Activated B cell treated with CpG ODN at 0.5 μM for 24 hours (primary cell): ENCODE data around the gene INMT. TPM values are rescaled to one million over a fixed set of nuclear protein-coding genes. Genes with fewer than 3 reads are reported as not detected.

Experiments used
- ATAC-seq: fragments of 200-7000 bp; cut with Tn5 transposase; one replicate; pipeline ENCODE4 v1.10.0; 2021; ENCODE audit warnings: low read depth, mild to moderate bottlenecking, moderate library complexity
- CTCF ChIA-PET: fragments of 350-600 bp; sonication (Branson Sonifier 250); formaldehyde crosslinking; loops from one replicate; lab custom pipeline; 2021; ENCODE audit warnings: antibody characterized with exemption; lab: Charles Lee
- POLR2A ChIA-PET: fragments of 350-600 bp; sonication (Branson Sonifier 250); formaldehyde crosslinking; loops from one replicate; lab custom pipeline; 2021; ENCODE audit warnings: antibody characterized with exemption; lab: Charles Lee
- DNase-seq: peaks from one replicate; pipeline ENCODE4 v3.0.0; 2022
- H3K27ac Mint-ChIP-seq: one replicate; pipeline ENCODE4 v1.8.0; 2020; ENCODE audit warnings: mixed read lengths
- H3K27me3 Mint-ChIP-seq: one replicate; pipeline ENCODE4 v1.8.0; 2021; ENCODE audit warnings: mixed read lengths
- H3K36me3 Mint-ChIP-seq: one replicate; pipeline ENCODE4 v1.8.0; 2021; ENCODE audit warnings: low read depth, mixed read lengths
- H3K4me1 Mint-ChIP-seq: one replicate; pipeline ENCODE4 v1.8.0; 2021; ENCODE audit warnings: mixed read lengths
- H3K4me3 Mint-ChIP-seq: one replicate; pipeline ENCODE4 v1.8.0; 2020; ENCODE audit warnings: mild to moderate bottlenecking, mixed read lengths
- H3K9me3 Mint-ChIP-seq: one replicate; pipeline ENCODE4 v1.8.0; 2020; ENCODE audit warnings: mixed read lengths
- intact Hi-C: fragments of 100-400 bp; cut with micrococcal nuclease; formaldehyde crosslinking; loops from one replicate; pipeline ENCODE4 v1.15.1; 2024
- total RNA-seq: library from RNA; stranded (reverse); gene quantifications from 2 replicates; pipeline ENCODE4 v1.2.3, GENCODE V29; 2022
- TF ChIP-seq, protein P1 (sequence below): fragments of 200-600 bp; IDR thresholded peaks from one replicate; pipeline ENCODE4 v1.8.0; 2022; ENCODE audit warnings: antibody characterized with exemption, mild to moderate bottlenecking

The INMT gene
- total RNA-seq, 1 donor from 2014 or later, result 0.11 TPM

DNA sequence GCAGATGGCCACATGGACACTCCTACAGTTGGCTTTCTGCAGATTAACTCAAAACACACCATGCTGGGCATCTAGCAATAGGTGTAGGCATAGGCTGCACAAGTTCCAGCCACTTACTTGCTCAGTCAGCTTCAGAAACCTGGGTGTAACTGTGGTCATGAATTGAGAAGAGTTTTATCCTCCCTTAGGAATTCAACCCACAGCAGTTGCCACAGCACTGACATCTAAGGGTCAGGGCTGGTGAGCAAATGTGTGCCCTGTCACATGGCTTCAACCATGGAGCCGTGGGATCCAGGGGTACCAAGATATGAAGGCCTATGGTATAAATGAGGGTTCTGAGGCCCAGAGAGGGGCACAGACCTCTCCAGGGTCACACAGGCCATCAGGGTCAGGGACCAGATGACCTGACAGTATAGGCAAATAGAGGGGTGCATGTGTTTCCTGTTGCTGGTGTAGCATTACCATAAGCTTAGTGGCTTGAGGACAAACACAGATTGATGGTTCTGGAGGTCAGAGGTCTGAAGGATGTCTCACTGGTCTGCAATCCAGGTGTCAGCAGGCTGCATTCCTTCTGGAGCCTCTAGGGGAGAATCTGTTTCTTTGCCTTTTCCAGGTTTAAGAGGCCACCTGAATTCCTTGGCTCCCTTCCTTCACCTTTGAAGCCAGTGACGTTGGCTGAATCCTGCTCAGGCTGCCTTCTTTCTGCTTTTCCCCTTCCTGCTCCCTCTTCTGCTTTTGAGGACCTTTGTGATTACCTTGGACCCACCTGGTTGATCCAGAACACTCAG, 43.4 kb downstream of the INMT start:
- H3K36me3 Mint-ChIP-seq, result no peaks in the 10 kb centered on the region
- H3K9me3 Mint-ChIP-seq, result no peaks in the 10 kb centered on the region
- POLR2A ChIA-PET, result no interaction called here

DNA sequence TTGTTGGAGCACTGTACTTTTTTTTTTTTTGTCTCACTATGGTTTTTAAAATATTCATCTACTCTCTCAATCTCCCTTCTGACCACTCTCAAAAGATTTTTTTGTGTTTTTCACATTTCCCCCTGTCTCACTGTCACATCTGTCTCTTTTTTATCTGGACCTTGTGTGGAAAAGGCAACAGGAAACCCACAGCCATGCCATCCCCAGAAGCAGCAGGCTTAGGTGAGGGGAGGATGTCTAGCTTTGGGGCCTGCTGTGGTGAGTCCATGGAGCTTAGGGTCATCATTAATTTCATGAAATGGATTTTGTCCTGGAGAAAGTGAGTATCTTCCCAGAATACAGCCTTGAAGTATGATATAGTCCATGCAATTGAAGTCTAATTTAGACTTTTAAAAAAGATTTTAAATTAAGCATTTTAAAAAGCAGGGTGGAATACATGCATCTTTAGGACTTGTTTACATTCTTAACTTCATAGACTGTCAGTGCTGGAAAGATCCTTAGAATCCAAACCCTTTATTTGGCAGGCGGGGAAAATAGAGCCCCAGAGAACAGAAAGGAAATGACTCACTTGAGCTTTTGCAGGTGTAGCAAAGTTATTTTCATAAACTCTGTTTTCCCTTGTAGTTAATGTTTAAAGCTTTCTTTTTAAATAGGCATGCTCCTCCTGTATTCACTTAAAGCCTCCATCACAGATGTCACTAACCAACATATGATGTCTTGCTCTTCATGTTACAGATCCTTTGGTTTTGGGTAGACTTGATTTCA, 44.4 kb downstream of the INMT start:
- no peak for DNase-seq
- peaks cover 26% of the 10 kb centered on the region for H3K4me1 Mint-ChIP-seq
- no peak overlapping the region for H3K4me3 Mint-ChIP-seq
- no peaks in the 10 kb centered on the region for H3K36me3 Mint-ChIP-seq
- intact Hi-C loops, result no loop called here
- TF ChIP-seq, protein P1, sequence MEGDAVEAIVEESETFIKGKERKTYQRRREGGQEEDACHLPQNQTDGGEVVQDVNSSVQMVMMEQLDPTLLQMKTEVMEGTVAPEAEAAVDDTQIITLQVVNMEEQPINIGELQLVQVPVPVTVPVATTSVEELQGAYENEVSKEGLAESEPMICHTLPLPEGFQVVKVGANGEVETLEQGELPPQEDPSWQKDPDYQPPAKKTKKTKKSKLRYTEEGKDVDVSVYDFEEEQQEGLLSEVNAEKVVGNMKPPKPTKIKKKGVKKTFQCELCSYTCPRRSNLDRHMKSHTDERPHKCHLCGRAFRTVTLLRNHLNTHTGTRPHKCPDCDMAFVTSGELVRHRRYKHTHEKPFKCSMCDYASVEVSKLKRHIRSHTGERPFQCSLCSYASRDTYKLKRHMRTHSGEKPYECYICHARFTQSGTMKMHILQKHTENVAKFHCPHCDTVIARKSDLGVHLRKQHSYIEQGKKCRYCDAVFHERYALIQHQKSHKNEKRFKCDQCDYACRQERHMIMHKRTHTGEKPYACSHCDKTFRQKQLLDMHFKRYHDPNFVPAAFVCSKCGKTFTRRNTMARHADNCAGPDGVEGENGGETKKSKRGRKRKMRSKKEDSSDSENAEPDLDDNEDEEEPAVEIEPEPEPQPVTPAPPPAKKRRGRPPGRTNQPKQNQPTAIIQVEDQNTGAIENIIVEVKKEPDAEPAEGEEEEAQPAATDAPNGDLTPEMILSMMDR, result no peak
- POLR2A ChIA-PET, result interaction anchor here (0.7 kb wide), 1 partner anchor 202 kb away, joined by 4 read pairs; no protein-coding TSS in a partner anchor
- H3K27me3 Mint-ChIP-seq, result no peaks in the 10 kb centered on the region
- no peak overlapping the region for H3K27ac Mint-ChIP-seq
- CTCF ChIA-PET, result no interaction called here
- H3K9me3 Mint-ChIP-seq, result no peaks in the 10 kb centered on the region
- no peak for ATAC-seq

More for the DNA sequence above, 43.4 kb downstream of the INMT start:
- Mint-ChIP-seq H3K27ac (no peak overlapping the region), H3K4me3 (no peak overlapping the region), H3K4me1 (peaks cover 21% of the 10 kb centered on the region), H3K27me3 (no peaks in the 10 kb centered on the region)
- CTCF ChIA-PET, result no interaction called here
- DNase-seq (no peak), ATAC-seq (no peak)
- TF ChIP-seq, protein P1, result no peak
- intact Hi-C loops, result no loop called here

DNA sequence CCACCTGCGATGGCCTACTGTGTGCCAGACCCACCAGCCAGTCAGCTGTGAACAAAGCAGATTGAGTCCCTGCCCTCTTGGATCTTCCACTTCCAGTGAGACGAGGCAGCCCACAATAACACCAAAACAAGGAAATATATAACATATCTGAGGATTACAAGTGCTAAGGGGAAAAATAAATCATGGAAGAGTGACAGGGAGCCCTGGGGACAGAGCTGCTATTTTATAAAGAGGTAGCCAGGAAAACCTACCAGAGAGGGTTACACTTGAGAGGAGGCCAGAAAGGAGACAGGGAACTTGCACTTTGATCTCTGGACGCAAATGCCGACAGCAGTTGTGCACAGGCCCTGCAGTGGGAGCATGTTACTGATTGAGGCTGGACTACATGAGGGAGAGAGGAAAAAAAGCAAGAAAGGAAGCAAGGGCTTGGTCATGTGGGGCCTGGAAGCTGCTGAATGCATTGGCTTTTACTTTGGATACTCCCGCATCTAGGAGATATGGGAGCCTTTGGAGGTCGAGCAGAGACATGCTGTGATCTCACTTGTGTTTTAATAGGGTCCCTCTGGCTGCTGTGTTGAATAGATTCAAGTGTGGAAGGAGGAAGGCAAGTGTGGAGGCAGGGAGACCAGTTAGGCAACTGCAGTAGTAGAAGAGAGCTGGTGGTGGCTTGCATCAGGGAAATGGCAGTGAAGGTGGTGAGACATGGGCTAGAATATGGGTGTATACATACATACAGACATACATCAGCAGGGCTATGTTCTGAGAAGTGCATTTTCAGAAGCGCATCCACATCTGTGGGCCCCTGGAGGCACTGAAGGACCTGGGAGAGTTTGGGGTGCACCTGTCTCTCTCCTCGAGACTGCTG, 45.5 kb downstream of the INMT start:
- POLR2A ChIA-PET, result no interaction called here
- TF ChIP-seq, protein P1, result no peak
- CTCF ChIA-PET, result no interaction called here
- no peaks in the 10 kb centered on the region for H3K9me3 Mint-ChIP-seq
- H3K27me3 Mint-ChIP-seq, result no peaks in the 10 kb centered on the region
- H3K36me3 Mint-ChIP-seq, result no peaks in the 10 kb centered on the region
- ATAC-seq (no peak), DNase-seq (no peak)
- intact Hi-C loops, result no loop called here
- peaks cover 26% of the 10 kb centered on the region for H3K4me1 Mint-ChIP-seq
- no peak overlapping the region for H3K27ac Mint-ChIP-seq
- H3K4me3 Mint-ChIP-seq, result no peak overlapping the region

DNA sequence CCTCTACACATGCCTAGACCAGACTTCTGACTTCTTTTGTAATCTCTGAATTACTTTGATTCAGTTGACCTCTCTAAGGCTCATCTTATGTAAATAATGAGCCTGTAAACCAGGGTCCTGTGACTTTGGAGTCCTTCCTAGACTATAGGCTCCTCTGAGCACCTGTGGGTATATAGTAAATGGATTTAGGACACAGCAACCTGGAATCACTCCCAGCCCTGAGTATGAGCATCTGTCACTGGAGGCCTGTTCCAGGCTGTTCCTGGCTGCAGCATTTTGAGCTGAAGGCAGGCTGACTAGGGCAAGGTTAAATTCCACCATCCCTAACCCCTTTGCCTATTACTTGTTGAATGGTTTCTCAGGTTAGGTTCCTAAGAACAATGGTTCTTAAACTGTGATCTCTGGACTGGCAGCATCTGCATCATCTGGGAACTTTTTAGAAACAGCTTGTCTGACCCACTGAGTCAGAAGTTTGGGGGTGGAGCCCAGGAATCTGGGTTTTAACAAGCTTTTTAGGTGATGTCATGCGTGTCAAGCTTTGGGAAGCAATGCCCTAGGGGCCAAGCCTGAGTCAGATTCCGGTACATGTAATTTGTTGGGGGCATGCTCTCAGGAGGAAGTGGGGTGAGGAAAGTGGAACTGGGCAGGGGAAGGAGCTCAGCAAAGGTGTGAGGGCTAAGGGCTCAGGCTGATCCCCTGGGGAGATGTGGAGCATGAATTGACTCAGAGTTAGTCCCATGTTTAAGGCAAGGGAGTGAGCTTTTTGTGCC, 47.5 kb downstream of the INMT start:
- Mint-ChIP-seq H3K36me3 (no peaks in the 10 kb centered on the region), H3K4me1 (peaks cover 26% of the 10 kb centered on the region), H3K9me3 (no peaks in the 10 kb centered on the region), H3K4me3 (no peak overlapping the region), H3K27ac (no peak overlapping the region), H3K27me3 (no peaks in the 10 kb centered on the region)
- TF ChIP-seq, protein P1, result no peak
- ChIA-PET POLR2A (interaction anchor here (1.0 kb wide), 1 partner anchor 27 kb away, joined by 4 read pairs; no protein-coding TSS in a partner anchor), CTCF (interaction anchor here (0.8 to 1.5 kb wide), 5 partner anchors 11 to 335 kb away, joined by 3 to 17 read pairs (median 4); no protein-coding TSS in a partner anchor)
- ATAC-seq, result peak; percentile 92
- intact Hi-C loops, result no loop called here
- no peak for DNase-seq
